Nephron (organoid): Measurements from ENCODE around the gene ACADS.
A peak's percentile ranks its signal among the peaks of the same experiment; 100 is the strongest.

Source experiments
- H3K27ac Mint-ChIP-seq, 3 experiments: 2 replicates each; pipeline ENCODE4 v1.8.0; 2020; ENCODE audit warnings: mixed read lengths in 3 of 3, mild to moderate bottlenecking in 2 of 3, moderate library complexity in 1 of 3
- H3K27me3 Mint-ChIP-seq: 2 replicates; pipeline ENCODE4 v1.8.0; 2021; ENCODE audit warnings: low read depth, mild to moderate bottlenecking, moderate library complexity, mixed read lengths
- H3K36me3 Mint-ChIP-seq: 2 replicates; pipeline ENCODE4 v1.8.0; 2020; ENCODE audit warnings: low read depth, mixed read lengths
- H3K4me1 Mint-ChIP-seq: 2 replicates; pipeline ENCODE4 v1.8.0; 2020; ENCODE audit warnings: mixed read lengths
- H3K4me3 Mint-ChIP-seq, 3 experiments: 2 replicates each; pipeline ENCODE4 v1.8.0; 2020; ENCODE audit warnings: mild to moderate bottlenecking in 3 of 3, mixed read lengths in 3 of 3, moderate library complexity in 2 of 3
- H3K9me3 Mint-ChIP-seq: 2 replicates; pipeline ENCODE4 v1.8.0; 2020; ENCODE audit warnings: mixed read lengths
- TF ChIP-seq, protein P1 (sequence below), 3 experiments: fragments of 200-600 bp; sonication (generic); IDR thresholded peaks; one replicate each; pipeline ENCODE4 v1.5.0; 2021; ENCODE audit warnings: antibody characterized with exemption in 3 of 3; ENCODE audit not compliant: unreplicated experiment in 3 of 3

ACADS gene

DNA sequence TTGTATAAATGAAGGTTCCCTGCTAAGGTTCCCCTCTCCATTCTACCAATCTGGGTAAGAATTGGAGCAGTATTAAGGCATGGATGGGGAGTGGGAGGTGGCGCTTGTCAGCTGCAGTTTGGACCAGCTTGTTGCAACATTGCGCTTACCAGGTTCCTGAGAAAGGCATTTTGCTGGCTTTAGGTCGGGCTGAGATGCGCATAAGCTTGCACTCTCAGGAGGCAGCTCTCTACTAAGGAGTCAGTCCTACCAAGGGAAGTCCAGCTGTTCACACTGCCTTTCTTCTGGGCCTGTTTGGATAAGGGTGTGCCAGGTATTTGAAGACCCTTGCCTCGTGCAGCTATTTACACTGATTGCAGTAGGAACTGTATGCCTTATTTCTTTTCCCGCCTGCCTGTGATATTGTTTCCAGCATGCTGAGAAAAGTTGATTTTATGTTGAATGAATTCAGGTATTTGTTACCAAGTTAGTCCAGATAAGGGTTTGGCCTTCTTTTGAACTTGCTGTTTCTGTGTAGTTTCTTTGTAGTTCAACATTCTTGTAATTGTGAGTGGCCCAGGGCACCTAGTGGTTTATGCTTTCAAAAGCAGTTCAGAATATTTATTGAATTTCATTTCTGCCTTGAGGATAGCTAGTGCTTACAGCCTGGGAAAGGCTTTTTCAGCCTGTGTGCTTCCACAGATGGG, 36.1 kb upstream of the ACADS start:
- H3K4me1 Mint-ChIP-seq: peaks cover 60% of the 10 kb centered on the region

DNA sequence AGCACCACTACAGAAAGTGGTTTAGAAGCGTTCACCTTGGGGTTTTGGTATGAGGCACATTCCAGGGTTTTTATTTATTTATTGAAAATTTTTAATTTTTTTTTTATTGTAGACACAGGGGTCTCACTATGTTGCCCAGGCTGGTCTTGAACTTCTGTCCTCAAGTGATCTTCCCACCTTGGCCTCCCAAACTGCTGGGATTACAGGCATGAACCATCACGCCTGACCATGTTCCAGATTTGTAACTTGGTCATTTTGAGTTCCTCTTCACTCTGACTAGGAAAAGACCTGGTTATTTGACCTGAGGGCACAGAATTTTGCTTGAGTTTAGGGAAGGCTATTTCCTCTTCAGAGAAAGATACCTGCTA, 35.6 kb upstream of the ACADS start:
- TF ChIP-seq, protein P1, sequence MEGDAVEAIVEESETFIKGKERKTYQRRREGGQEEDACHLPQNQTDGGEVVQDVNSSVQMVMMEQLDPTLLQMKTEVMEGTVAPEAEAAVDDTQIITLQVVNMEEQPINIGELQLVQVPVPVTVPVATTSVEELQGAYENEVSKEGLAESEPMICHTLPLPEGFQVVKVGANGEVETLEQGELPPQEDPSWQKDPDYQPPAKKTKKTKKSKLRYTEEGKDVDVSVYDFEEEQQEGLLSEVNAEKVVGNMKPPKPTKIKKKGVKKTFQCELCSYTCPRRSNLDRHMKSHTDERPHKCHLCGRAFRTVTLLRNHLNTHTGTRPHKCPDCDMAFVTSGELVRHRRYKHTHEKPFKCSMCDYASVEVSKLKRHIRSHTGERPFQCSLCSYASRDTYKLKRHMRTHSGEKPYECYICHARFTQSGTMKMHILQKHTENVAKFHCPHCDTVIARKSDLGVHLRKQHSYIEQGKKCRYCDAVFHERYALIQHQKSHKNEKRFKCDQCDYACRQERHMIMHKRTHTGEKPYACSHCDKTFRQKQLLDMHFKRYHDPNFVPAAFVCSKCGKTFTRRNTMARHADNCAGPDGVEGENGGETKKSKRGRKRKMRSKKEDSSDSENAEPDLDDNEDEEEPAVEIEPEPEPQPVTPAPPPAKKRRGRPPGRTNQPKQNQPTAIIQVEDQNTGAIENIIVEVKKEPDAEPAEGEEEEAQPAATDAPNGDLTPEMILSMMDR (IDR thresholded peaks at IDR 0.05; ENCODE audit: unreplicated experiment in 3 of 3): no peak
- H3K27ac Mint-ChIP-seq: peak overlapping the region; percentile 69 to 88 (median 80)
- peaks cover 60% of the 10 kb centered on the region for H3K4me1 Mint-ChIP-seq
- peak overlapping the region in 1 of 3 experiments; percentile 28 for H3K4me3 Mint-ChIP-seq
- H3K27me3 Mint-ChIP-seq: no peaks in the 10 kb centered on the region
- H3K9me3 Mint-ChIP-seq: no peaks in the 10 kb centered on the region
- H3K36me3 Mint-ChIP-seq: peaks cover 26% of the 10 kb centered on the region

More for the DNA sequence above, 36.1 kb upstream of the ACADS start:
- no peaks in the 10 kb centered on the region for H3K27me3 Mint-ChIP-seq
- H3K9me3 Mint-ChIP-seq: no peaks in the 10 kb centered on the region
- H3K27ac Mint-ChIP-seq: peak overlapping the region; percentile 69 to 88 (median 80)
- H3K36me3 Mint-ChIP-seq: peaks cover 21% of the 10 kb centered on the region
- TF ChIP-seq, protein P1 (IDR thresholded peaks at IDR 0.05; ENCODE audit: unreplicated experiment in 3 of 3): no peak
- H3K4me3 Mint-ChIP-seq: peak overlapping the region; percentile 88 to 97 (median 92)

DNA sequence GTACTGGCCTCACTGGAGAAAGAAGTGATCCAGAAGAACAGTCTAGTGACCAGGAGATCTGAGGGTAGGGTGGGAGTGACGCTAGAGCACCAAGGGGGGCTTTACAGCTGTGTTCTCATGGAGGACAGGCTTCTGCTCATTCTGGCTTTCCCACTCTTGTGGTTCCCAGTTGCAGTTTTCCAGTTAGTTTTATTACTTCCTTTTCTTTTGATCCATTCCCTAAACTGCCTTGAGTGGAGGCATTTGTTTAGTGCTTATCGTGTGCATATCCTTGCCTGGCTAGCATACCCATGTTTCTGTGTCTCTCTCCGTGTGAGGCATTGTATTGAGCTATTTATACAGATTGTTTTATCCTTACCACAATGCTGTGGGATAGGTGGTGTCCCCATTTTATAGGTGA, 34.6 kb upstream of the ACADS start:
- TF ChIP-seq, protein P1 (IDR thresholded peaks at IDR 0.05; ENCODE audit: unreplicated experiment in 3 of 3): no peak
- Mint-ChIP-seq H3K36me3 (peaks cover 34% of the 10 kb centered on the region), H3K4me1 (peaks cover 60% of the 10 kb centered on the region), H3K9me3 (no peaks in the 10 kb centered on the region), H3K4me3 (peak overlapping the region in 1 of 3 experiments; percentile 45), H3K27ac (peak overlapping the region in 2 of 3 experiments; percentile 23 to 31), H3K27me3 (no peaks in the 10 kb centered on the region)

DNA sequence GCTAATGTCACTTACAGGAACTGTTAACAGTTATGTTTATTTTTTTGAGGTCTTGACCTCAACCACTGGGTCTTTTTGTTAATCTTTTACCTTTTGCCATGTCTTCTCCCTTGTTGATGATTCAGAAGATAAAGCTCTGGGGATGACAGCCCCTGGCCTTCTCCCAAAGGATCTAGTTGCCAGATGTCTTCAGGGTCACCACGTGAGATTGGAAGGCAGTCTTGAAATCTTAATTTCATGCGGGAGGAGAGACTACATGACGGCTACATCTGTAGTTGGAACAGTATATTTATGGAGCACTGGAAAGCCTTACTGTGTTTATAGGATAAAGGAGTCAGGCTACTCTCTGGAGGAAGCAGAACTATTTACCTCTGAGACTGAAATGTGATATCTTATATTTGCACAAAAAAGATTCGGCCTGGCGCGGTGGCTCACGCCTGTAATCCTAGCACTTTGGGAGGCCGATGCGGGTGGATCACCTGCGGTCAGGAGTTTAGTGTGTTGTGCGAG, 33.0 kb upstream of the ACADS start:
- Mint-ChIP-seq H3K4me1 (peaks cover 60% of the 10 kb centered on the region), H3K4me3 (peak overlapping the region in 1 of 3 experiments; percentile 22), H3K36me3 (peaks cover 50% of the 10 kb centered on the region), H3K27ac (peak overlapping the region; percentile 54 to 74 (median 60)), H3K9me3 (no peaks in the 10 kb centered on the region), H3K27me3 (no peaks in the 10 kb centered on the region)
- TF ChIP-seq, protein P1 (IDR thresholded peaks at IDR 0.05; ENCODE audit: unreplicated experiment in 3 of 3): no peak

DNA sequence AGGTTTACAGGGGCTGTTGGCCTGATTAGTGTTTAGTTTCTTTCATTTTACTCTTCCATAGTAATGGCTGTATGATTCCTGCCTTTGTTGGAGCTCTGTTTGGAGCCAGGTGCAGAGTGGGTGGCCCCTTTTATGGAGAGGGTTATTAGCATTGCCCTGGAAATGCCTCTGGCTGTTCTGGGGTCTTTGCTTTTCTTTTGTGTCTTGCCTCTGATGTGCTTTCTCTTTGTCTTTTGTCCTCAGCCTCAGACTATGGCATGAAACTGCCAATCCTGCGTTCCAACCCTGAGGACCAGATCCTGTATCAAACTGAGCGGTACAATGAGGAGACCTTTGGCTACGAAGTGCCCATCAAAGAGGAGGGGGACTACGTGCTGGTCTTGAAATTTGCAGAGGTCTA, 31.8 kb upstream of the ACADS start:
- Mint-ChIP-seq H3K9me3 (no peaks in the 10 kb centered on the region), H3K27me3 (no peaks in the 10 kb centered on the region), H3K4me3 (no peak overlapping the region), H3K4me1 (peaks cover 47% of the 10 kb centered on the region), H3K36me3 (peaks cover 58% of the 10 kb centered on the region), H3K27ac (peak overlapping the region; percentile 54 to 82 (median 72))
- TF ChIP-seq, protein P1 (IDR thresholded peaks at IDR 0.05; ENCODE audit: unreplicated experiment in 3 of 3): no peak

DNA sequence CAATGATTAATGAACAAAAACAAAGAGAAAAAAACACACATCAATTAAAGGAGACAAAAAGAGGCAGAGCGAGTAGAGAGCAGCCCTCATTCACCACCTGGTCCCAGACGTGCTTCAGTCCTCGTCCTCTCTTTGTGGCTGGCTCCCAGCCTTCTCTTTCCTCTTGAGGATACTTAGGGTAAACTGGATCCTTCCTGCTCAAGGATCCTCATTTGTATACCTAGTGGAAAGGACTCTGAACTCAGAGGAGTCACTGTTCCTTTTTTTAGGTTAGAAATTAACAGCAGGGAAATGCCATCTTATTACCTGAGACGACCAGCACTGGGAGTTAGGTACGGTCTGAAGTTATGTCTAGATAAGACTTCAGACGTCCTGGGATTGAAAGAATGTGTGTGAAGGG, 29.0 kb upstream of the ACADS start:
- Mint-ChIP-seq H3K27me3 (no peaks in the 10 kb centered on the region), H3K9me3 (no peaks in the 10 kb centered on the region), H3K36me3 (peaks cover 80% of the 10 kb centered on the region), H3K4me1 (peaks cover 22% of the 10 kb centered on the region), H3K27ac (peak overlapping the region; percentile 24 to 88 (median 47)), H3K4me3 (no peak overlapping the region)
- TF ChIP-seq, protein P1 (IDR thresholded peaks at IDR 0.05; ENCODE audit: unreplicated experiment in 3 of 3): no peak
